NCI-H2107 treated with DMSO at 0.1 percent for 48 hours (cell line): ENCODE measurements around the gene CTXND1.
"Not testable (repeated sequence)": the region's sequence is repeated elsewhere in the genome, so short reads cannot be mapped to it uniquely, and the experiment has no call there.

Experiments
- DNase-seq: peaks from one replicate; lab custom pipeline; 2025; ENCODE audit not compliant: unreplicated experiment; lab: John Stamatoyannopoulos, UW

The CTXND1 gene

GRCh38 chr15:80252121-80252518 is at the start of gene CTXND1:
Gene CTXND1, minus strand, starts transcription at chr15:80252213. Its CDS starts 50,264 bp downstream, at chr15:80201949.
- DNase-seq: no peak

GRCh38 chr15:80301472-80301871 is 49.5 kb upstream of the CTXND1 start:
- no peak for DNase-seq

- DNase-seq: not testable (repeated sequence)
Measured at GRCh38 chr15:80295777-80296176, 43.8 kb upstream of the CTXND1 start.

GRCh38 chr15:80292079-80292478 is 40.1 kb upstream of the CTXND1 start:
- DNase-seq: no peak

- DNase-seq: not testable (repeated sequence)
Measured at GRCh38 chr15:80290891-80291290, 38.9 kb upstream of the CTXND1 start.

GRCh38 chr15:80289528-80290495 is 37.8 kb upstream of the CTXND1 start:
- no peak for DNase-seq

- no peak for DNase-seq
Measured at GRCh38 chr15:80288131-80288530, 36.1 kb upstream of the CTXND1 start.

- no peak for DNase-seq
Measured at GRCh38 chr15:80286055-80286454, 34.0 kb upstream of the CTXND1 start.

- DNase-seq: no peak
Measured at GRCh38 chr15:80285379-80285778, 33.4 kb upstream of the CTXND1 start.

- DNase-seq: no peak
Measured at GRCh38 chr15:80283531-80283930, 31.5 kb upstream of the CTXND1 start.

GRCh38 chr15:80277147-80277546 is 25.1 kb upstream of the CTXND1 start:
- DNase-seq: no peak

GRCh38 chr15:80275961-80276360 is 23.9 kb upstream of the CTXND1 start:
- DNase-seq: no peak

GRCh38 chr15:80274996-80275395 is 23.0 kb upstream of the CTXND1 start:
- no peak for DNase-seq

GRCh38 chr15:80274554-80274953 is 22.5 kb upstream of the CTXND1 start:
- no peak for DNase-seq

- DNase-seq: no peak
Measured at GRCh38 chr15:80272987-80273386, 21.0 kb upstream of the CTXND1 start.

GRCh38 chr15:80270472-80270871 is 18.5 kb upstream of the CTXND1 start:
- DNase-seq: no peak

GRCh38 chr15:80268101-80268500 is 16.1 kb upstream of the CTXND1 start:
- no peak for DNase-seq

GRCh38 chr15:80267658-80268057 is 15.6 kb upstream of the CTXND1 start:
- no peak for DNase-seq

GRCh38 chr15:80266745-80267144 is 14.7 kb upstream of the CTXND1 start:
- no peak for DNase-seq

GRCh38 chr15:80266113-80266512 is 14.1 kb upstream of the CTXND1 start:
- DNase-seq: no peak

- DNase-seq: no peak
Measured at GRCh38 chr15:80265021-80265420, 13.0 kb upstream of the CTXND1 start.

GRCh38 chr15:80264031-80264430 is 12.0 kb upstream of the CTXND1 start:
- DNase-seq: no peak

- no peak for DNase-seq
Measured at GRCh38 chr15:80260551-80260950, 8.5 kb upstream of the CTXND1 start.
